ENCODE results near the gene RPS6KC1.
A peak's percentile ranks its signal among the peaks of the same experiment; 100 is the strongest.
"Not testable (repeated sequence)": the region's sequence is repeated elsewhere in the genome, so short reads cannot be mapped to it uniquely, and the experiment has no call there.

RPS6KC1 gene

DNA sequence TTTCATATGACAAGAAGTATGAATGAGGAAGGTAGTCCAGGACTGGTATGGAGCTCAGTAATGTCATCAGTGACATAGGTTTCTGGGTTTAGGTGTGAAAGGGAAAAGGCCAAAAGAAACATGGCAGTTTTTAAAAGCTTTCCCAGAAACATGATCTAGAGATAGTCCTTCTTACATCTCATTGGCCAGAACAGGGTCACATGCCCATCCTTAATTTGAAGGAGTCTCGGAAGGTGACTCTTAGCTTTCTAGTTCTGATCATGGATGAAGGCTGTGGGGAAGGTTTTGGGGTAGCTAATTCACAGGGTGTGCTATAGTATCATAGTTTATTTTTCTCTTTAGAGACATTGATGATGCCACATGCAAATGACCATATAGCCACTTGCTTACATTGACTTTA is 55.3 kb downstream of the RPS6KC1 start:
- DNase-seq: no peak

DNA sequence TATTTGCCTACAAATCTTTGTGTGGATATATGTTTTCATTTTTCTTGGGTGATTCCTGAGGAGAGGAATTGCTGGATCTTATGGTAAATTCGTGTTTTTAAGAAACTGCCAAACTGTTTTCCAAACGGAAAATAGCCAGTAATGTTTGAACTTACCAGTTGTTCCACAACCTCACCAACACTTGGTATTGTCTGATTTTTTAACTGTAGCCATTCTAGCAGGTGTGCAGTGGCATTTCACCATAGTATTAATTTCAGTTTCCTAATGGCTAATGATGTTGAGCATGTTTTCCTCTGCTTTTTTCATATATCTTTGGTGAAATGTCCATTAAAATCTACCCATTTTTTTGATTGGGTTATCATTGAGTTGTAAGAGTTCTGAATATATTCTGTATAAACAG is 56.6 kb downstream of the RPS6KC1 start:
- no peak for DNase-seq

DNA sequence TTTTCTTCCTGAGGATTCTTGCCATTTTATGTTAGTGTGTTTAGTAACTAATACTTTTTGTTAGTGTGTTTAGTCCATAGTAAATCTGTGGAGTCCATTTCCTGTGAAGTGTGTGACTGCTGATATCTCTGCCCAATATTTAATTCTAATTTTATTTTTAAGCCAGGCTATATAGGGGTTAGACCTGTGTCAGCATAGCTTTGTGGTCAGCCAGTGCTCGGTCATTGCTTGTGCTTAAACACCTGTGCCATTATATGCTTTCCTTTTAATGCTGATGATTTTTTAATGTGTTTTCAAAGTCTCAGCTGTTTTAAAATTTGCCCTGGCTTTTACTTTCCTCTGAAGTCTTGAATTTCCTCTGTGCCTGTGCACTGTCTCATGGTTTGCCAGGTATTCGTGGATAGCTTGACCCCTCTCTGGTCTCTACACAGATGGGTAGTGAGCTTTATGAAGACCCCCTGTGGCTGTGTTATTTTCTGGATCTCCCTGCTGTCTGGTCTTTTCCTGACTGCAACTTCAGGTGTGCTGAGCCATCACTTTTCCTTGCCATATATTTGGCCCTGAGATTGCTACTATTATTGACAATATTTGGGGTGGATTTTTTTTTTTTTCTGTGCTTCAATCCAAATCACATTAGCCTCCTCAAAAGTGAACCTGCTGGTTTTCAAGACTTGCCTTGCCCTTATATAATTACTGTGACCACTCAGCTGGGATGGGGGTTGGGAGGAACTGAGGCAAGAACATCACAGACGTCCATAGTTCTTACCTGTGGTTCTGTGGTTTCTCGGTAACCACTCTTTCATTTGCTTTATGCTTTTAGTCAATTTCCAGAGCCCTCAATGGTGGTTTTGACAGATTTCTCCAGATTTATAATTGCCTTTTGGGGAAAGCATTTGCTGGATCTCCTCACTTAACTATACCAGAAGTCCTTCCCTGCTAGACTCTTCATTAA is 59.6 kb downstream of the RPS6KC1 start:
- no peak for DNase-seq

DNA sequence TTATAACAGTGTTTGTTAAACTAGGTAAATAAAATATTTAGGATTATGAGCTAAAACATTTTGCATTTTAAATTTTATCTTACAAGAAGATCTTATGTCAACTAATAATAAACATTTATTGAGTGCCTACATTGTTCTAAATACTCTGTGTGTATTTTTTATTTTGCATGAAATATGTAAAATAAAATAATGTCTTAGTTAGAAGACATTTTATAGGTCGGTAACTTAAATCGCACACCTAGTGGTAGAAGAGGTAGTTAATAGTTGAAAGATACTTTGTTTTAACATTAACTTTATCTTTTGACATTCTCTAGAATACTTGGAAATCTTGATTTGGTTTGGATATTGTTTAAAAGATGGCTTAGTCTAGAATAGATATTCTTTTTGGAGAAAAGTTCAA is 60.5 kb downstream of the RPS6KC1 start:
- no peak for DNase-seq

DNA sequence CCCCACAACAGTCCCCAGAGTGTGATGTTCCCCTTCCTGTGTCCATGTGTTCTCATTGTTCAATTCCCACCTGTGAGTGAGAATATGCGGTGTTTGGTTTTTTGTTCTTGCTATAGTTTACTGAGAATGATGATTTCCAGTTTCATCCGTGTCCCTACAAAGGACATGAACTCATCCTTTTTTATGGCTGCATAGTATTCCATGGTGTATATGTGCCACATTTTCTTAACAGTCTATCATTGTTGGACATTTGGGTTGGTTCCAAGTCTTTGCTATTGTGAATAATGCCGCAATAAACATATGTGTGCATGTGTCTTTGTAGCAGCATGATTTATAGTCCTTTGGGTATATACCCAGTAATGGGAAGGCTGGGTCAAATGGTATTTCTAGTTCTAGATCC is 61.7 kb downstream of the RPS6KC1 start:
- DNase-seq: not testable (repeated sequence)

DNA sequence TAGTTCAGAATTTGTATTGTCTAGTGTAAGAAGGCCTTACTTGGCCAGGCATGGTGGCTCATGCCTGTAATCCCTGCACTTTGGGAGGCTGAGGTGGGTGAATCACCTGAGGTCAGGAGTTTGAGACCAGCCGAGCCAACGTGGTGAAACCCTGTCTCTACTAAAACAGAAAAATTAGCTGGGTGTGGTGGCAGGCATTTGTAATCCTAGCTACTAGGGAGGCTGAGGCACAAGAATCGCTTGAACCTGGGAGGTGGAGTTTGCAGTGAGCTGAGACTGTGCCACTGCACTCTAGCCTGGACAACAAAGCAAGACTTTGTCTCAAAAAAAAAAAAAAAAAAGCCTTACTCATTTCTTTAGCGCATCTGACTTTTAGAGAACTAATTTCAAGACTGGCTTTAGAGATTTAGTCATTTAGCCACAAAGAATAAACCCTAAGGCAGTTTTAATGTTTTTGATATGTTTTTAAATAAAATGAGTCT is 66.7 kb downstream of the RPS6KC1 start:
- not testable (repeated sequence) for DNase-seq

DNA sequence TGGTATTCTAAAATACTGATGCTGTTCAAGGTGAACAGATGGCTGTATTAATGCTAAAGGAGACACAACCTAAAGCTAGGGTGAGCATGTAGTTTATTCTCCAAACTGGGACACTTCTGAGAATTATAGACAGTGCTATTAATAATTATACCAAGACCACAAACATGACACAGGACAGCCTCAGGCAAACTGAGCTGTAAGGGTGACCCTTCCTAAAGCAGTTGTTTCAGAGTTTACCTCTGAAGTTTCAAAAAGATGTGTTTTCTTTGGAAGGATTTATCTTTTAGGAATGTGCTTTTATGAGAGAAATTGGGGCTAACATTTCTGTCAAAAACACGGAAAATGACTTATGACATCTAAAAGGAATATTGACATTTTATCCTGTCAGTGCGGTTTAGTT is 68.8 kb downstream of the RPS6KC1 start:
- no peak for DNase-seq

DNA sequence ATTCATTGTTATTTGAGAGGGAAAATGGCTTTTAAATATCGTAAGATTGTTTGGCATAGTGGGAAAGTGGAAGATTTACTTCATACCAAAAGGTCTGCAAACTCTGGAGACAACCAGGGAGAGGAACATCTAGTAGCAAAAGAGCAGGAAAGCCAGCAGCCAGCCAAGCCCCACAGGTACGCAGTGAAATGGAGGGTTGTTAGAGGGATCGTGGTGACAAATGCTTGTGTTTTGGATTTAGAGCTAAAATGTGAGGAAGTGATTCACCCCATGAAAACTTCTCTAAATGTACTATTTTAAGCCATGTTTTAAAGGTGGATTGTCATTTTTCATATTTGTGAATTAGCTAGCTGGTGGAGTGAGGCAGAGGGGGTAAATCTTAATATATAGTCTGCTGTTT is 69.3 kb downstream of the RPS6KC1 start:
- DNase-seq: peak in 9 of 56 donors; percentile 6 to 28 (median 8)

DNA sequence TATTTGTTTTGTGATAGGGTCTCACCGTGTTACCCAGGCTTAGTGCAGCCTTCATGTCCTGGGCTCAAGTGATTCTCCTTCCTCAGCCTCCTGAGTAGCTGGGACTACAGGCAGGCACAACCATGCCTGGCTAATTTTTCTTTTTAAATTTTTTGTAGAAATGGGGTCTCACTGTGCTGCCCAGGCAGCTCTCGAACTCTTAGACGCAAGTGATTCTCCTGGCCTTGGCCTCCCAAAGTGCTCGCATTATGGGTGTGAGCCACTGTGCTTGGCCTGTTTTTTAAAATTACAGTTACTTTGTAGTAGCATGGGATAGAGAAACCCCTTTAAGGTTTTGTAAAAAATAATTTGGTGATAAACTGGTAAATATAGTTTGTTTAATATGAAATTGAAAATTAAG is 69.9 kb downstream of the RPS6KC1 start:
- DNase-seq: no peak

DNA sequence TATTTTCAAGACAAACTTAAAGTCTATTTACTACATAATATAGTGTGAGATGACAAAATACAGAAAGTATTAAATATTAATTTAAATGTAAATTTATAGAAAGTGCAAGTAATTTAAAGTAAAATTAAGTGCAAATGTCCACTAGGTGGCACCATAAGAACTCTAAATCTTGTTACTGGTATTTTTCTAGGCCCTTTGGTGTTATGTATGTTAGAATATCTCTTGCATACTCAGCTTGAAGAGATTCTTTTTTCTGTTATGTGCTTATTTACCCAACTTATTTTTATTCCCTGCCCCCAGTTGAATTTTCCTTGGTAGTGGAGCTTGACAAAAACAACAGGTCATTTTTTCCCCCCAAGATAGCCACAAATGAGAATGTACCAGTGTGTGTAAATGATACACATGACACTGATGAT is 71.5 kb downstream of the RPS6KC1 start:
- no peak for DNase-seq

DNA sequence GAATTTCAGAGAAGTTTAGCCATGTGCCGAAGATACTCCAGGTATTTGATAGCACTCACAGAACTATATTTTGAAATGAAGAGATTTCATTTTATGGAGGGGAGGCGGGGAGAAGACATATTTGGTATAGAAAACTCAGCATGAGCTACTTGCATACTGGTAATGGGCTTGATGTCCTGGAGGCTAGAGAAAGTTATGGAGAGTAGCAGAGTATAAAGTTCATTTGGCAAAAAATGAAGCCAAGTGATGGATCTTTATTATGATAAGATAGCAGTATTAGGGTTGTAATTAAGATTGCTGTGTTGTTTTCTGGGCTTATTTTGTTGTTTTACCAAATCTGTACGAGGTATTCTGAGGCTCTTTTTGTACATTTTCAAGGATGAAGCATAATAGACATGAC is 72.0 kb downstream of the RPS6KC1 start:
- DNase-seq: no peak

DNA sequence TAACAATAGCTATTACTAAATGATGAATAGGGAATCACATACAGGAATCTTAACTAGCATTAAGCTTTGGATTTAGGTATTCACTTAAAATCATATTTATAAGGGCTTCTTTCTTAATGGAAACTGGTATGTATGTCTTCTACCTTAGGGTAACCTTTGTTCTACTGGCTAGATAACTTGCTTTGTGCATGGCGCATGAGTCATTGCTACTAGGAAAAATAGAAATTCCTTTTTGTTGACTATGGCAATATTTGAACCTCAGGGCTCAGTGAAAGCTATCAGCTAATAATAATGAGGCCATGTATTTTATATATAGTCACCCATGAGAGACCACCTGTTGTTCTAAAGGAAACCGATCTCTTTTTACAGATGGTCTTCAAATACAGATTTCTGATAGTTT is 72.5 kb downstream of the RPS6KC1 start:
- no peak for DNase-seq

DNA sequence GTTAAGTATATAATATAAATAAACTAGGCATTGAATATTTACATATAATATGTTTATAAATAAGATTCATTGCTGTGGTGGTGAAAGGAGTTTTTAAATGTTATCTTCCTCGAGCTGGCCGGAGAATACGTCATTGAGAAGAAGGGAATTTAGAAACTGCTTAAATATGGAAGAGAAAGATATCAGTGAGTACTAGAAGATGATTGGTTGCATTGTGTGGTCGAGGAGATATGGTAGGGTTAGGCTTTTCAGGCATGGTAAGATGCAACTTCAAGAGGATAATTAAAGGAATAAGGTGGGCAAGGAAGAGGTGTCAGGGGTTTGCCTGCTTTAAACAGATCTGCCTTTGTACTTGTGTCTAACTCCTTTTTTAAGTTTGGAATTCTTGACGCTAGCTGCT is 73.5 kb downstream of the RPS6KC1 start:
- DNase-seq: no peak

DNA sequence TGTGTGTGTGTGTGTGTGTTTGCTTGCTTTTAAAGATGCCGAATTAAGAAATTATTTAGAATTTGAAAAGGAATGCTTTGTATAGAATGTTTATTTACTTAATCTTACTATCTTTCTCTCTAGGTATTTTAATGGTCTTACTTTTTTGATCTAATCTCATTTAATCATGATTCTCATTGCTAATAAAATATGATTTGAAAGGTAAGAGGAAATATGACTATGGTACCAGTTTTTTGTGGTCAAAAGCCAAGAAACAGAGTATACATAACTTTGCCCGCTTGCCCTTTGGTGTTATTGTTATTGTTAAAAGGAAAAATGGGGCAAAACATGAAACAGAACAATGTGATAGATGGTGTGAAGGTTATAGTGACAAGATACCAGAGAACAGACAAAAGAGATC is 74.6 kb downstream of the RPS6KC1 start:
- DNase-seq: no peak

DNA sequence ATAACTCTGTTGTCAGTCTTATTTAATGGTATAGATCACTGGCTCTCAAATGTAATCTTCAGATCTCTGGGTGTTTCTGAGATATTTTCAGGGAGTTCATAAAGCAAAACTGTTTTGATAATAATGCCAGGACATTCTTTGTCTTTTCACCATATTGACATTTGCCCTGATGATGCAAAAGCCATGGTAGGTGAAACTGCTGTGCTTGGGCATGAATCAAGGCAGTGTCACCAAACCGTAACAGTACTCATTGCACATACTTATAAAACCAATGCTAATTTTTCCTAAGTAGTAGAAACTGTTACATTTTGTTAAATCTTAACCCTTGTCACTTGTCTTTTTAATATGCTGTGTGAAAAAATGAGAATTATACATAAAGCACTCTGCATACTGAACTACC is 76.0 kb downstream of the RPS6KC1 start:
- no peak for DNase-seq

DNA sequence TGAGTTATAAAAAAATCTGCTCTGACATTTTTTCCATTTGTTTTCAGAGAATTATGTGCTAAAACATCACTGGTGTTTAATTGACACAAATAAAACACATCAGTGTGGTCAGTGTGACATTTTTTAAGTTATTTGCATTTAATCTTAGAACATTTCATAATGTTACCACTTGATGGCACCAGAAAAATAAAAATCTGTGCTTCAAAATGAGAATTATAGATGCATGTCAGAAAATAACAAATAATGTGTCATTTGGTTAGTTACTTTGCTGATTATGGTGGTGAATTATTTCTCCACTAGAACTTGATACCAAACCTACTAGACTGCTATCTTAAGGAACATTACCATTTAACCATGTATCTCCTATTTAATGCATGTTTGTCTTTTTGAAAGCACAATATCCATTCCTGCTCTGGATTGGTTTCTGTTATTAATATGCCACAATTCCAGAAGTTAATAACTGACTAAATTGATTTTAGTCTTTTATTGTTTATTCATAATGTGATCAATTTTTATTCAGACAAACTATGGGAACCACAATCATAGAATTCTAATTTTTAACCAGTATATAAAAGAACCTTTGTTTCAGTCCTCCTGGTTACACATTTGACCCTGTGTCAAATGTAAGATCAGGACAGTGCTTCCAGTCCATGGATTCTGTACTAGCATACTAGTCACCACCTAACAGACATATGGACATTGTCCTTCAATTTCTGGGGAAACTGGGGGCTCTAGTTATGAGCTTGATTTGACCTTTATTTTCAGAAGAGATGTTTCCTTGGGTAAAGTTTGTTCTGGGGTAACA is 81.0 kb downstream of the RPS6KC1 start:
- no peak for DNase-seq

DNA sequence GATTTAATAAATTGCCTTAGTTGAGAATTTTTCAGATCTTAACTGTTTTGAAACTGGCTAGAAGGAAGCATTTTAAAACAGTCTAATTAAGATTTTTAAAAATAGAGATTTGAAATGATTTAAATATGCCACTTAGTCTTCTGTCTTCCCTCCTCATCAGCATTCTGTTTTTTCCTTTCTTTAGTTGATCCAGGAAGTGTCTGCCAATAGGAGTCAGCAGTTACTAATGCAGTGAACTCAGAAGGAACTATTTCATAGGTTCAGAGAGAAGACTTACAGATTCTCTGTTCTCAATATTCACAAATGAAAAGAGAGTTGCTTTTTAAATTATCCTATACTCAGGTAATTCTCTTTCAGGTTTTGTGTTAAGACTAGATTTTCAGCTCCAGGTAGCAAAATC is 84.5 kb downstream of the RPS6KC1 start:
- no peak for DNase-seq

DNA sequence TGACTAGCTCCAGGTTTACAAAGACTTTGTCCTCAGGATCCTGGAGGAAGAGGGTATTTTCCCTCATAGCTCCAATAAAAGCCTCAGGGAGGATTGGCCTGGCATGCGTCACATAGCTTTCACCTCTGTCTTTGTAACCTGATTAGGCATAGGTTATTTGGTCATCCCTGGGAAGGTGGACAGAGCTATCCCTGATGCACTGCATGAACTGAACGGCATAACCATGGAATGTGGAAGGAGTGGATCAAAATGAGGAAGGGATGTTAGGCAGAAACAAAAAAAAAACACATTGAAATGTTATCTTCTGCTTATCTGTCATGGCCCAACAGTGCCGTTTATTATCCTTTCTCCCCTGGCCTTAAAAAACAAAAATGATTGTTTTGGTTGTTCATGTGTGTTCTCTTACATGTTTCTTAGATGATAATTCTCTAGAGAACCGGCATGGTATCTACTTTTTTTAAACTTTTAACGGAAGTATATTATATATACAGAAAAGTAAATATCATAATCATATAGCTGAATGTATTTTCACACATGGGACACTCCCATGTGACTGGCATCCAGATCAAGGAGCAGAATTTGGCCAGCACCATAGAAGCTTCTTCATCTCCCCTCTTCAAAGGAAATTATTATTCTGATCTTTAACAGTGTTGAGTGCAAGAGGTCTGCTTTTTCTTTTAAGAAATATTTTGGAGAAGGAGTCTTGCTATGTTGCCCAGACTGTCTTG is 85.3 kb downstream of the RPS6KC1 start:
- DNase-seq: no peak

DNA sequence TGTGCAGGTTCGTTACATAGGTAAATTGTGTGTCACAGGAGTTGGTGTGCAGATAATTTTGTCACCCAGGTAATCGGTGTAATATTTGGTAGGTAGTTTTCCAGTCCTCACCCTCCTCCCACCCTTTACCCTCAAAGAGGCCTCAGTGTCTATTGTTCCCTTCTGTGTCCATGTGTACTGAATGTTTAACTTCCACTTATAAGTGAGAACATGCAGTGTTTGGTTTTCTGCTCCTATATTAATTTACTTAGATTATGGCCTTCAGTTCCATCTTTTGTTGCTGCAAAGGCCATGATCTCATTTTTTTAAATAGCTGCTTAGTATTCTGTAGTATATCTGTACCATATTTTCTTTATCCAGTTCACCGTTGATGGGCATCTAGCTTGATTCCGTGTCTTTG is 87.3 kb downstream of the RPS6KC1 start:
- DNase-seq: no peak

DNA sequence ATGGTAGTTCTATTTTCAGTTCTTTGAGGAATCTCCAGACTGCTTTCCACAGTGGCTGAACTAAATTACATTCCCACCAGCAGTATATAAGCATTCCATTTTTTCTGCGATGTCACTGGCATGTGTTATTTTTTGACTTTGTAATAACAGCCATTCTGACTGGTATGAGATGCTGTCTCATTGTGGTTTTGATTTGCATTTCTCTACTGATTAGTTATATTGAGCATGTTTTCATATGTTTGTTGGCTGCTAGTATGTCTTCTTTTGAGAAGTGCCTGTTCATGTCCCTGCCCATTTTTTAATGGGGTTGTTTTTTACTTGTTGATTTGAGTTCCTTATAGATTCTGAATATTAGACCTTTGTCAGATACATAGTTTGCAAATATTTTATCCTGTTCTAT is 87.9 kb downstream of the RPS6KC1 start:
- no peak for DNase-seq

DNA sequence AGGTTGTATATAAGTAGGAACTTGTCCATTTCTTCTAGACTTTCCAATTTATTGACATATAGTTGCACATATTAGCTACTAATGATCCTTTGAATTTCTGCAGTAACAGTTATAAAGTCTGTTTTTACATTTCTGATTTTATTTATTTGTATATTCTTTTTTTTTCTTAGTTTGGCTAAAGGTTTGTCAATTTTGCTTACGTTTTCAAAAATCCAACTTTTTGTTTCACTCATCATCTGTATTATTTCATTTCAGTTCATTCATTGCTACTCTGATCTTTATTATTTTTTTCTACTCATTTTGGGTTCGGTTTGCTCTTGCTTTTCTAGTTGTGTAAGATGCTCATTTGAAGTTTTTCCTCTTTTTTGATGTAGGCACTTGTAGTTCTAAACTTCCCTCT is 97.9 kb downstream of the RPS6KC1 start:
- no peak for DNase-seq

DNA sequence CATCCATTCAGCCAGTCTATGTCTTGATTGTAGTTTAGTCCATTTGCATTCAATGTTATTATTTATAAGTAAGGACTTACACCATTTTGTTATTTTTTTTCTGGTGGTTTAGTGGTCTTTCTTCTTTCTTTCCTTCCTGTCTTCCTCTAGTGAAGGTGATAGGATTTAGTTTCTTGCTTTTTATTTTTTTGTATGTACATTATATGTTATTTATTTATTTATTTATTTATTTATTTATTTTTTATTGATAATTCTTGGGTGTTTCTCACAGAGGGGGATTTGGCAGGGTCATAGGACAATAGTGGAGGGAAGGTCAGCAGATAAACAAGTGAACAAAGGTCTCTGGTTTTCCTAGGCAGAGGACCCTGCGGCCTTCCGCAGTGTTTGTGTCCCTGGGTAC is 99.0 kb downstream of the RPS6KC1 start:
- not testable (repeated sequence) for DNase-seq
